ENCODE data around the gene AHRR. TPM values are rescaled to one million over a fixed set of nuclear protein-coding genes. Genes with fewer than 3 reads are reported as not detected.

Gene AHRR
- total and polyA plus RNA-seq, 2 experiments from 2014 or later, result 0.27 to 1.8 TPM

DNA sequence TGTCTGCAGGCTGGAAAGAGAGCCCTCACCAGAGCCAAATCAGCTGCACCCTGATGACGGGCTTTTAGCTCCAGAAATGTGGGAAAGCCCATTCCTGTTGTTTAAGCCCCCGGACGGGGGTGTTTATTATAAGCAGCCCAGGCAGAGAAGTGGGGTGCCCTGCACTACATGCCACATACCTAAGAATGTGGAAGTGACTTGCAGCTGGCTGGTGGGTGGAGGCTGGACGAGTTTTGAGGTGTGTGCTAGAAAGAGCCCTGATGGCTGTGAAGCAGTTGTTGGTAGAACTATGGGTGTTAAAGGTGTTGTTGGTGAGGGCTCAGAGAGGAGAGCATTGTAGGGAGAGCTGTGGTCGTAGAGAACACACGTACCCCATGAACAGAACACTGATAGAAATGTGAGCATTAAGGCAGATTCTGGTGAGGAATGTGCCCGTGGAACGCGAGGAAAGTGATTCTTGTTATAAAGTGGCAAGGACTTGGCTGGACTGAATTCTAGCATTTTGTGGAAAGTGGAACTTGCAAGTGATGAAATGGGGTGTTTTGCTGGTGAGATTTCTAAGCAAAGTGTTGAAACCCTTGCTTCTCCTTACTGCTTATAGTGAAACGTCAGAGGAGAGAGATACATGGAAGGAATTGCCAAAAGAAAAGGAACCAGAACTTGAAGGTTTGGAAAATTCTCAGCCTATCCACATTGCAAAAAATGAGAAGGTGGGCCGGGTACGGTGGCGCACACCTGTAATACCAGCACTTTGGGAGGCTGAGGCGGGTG, 38.9 kb downstream of the AHRR start:
- Mint-ChIP-seq H3K27ac (no peak overlapping the region), H3K9me3 (no peaks in the 10 kb centered on the region; the same call in 1 of the 3 replicates), H3K36me3 (ENCODE audit: low read depth) (no peaks in the 10 kb centered on the region; the same call in 2 of the 3 replicates), H3K27me3 (ENCODE audit: insufficient read depth, low read depth, poor library complexity) (peaks cover 7% of the 10 kb centered on the region), H3K4me3 (no peak overlapping the region), H3K4me1 (no peaks in the 10 kb centered on the region; the same call in 2 of the 3 replicates)
- H3K9me2 ChIP-seq (ENCODE audit: insufficient read depth), result no peaks in the 10 kb centered on the region
- no peaks in the 10 kb centered on the region for H3K36me3 ChIP-seq (ENCODE audit: insufficient read depth)
- H4K20me1 ChIP-seq (replicated peaks; ENCODE audit: insufficient read depth), result no peaks in the 10 kb centered on the region
- no peak for TF ChIP-seq ZNF331 (CRISPR knock-in tag; IDR thresholded peaks at IDR 0.05; ENCODE audit: low read depth)
- TF ChIP-seq JUNB (IDR thresholded peaks at IDR 0.05; ENCODE audit: unreplicated experiment), result no peak
- no peak for TF ChIP-seq CTCF (conservative IDR thresholded peaks at IDR 0.05; ENCODE audit: low read depth in 2 of 2)
- TF ChIP-seq, protein P1, sequence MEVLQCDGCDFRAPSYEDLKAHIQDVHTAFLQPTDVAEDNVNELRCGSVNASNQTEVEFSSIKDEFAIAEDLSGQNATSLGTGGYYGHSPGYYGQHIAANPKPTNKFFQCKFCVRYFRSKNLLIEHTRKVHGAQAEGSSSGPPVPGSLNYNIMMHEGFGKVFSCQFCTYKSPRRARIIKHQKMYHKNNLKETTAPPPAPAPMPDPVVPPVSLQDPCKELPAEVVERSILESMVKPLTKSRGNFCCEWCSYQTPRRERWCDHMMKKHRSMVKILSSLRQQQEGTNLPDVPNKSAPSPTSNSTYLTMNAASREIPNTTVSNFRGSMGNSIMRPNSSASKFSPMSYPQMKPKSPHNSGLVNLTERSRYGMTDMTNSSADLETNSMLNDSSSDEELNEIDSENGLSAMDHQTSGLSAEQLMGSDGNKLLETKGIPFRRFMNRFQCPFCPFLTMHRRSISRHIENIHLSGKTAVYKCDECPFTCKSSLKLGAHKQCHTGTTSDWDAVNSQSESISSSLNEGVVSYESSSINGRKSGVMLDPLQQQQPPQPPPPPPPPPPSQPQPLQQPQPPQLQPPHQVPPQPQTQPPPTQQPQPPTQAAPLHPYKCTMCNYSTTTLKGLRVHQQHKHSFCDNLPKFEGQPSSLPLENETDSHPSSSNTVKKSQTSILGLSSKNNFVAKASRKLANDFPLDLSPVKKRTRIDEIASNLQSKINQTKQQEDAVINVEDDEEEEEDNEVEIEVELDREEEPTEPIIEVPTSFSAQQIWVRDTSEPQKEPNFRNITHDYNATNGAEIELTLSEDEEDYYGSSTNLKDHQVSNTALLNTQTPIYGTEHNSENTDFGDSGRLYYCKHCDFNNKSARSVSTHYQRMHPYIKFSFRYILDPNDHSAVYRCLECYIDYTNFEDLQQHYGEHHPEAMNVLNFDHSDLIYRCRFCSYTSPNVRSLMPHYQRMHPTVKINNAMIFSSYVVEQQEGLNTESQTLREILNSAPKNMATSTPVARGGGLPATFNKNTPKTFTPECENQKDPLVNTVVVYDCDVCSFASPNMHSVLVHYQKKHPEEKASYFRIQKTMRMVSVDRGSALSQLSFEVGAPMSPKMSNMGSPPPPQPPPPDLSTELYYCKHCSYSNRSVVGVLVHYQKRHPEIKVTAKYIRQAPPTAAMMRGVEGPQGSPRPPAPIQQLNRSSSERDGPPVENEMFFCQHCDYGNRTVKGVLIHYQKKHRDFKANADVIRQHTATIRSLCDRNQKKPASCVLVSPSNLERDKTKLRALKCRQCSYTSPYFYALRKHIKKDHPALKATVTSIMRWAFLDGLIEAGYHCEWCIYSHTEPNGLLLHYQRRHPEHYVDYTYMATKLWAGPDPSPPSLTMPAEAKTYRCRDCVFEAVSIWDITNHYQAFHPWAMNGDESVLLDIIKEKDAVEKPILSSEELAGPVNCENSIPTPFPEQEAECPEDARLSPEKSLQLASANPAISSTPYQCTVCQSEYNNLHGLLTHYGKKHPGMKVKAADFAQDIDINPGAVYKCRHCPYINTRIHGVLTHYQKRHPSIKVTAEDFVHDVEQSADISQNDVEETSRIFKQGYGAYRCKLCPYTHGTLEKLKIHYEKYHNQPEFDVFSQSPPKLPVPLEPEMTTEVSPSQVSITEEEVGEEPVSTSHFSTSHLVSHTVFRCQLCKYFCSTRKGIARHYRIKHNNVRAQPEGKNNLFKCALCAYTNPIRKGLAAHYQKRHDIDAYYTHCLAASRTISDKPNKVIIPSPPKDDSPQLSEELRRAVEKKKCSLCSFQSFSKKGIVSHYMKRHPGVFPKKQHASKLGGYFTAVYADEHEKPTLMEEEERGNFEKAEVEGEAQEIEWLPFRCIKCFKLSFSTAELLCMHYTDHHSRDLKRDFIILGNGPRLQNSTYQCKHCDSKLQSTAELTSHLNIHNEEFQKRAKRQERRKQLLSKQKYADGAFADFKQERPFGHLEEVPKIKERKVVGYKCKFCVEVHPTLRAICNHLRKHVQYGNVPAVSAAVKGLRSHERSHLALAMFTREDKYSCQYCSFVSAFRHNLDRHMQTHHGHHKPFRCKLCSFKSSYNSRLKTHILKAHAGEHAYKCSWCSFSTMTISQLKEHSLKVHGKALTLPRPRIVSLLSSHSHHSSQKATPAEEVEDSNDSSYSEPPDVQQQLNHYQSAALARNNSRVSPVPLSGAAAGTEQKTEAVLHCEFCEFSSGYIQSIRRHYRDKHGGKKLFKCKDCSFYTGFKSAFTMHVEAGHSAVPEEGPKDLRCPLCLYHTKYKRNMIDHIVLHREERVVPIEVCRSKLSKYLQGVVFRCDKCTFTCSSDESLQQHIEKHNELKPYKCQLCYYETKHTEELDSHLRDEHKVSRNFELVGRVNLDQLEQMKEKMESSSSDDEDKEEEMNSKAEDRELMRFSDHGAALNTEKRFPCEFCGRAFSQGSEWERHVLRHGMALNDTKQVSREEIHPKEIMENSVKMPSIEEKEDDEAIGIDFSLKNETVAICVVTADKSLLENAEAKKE (CRISPR knock-in tag; IDR thresholded peaks at IDR 0.05), result no peak
- TF ChIP-seq ETS1 (IDR thresholded peaks at IDR 0.05), result no peak
- TF ChIP-seq NANOG (IDR thresholded peaks at IDR 0.05; ENCODE audit: borderline replicate concordance), result no peak
- TF ChIP-seq, protein P2, sequence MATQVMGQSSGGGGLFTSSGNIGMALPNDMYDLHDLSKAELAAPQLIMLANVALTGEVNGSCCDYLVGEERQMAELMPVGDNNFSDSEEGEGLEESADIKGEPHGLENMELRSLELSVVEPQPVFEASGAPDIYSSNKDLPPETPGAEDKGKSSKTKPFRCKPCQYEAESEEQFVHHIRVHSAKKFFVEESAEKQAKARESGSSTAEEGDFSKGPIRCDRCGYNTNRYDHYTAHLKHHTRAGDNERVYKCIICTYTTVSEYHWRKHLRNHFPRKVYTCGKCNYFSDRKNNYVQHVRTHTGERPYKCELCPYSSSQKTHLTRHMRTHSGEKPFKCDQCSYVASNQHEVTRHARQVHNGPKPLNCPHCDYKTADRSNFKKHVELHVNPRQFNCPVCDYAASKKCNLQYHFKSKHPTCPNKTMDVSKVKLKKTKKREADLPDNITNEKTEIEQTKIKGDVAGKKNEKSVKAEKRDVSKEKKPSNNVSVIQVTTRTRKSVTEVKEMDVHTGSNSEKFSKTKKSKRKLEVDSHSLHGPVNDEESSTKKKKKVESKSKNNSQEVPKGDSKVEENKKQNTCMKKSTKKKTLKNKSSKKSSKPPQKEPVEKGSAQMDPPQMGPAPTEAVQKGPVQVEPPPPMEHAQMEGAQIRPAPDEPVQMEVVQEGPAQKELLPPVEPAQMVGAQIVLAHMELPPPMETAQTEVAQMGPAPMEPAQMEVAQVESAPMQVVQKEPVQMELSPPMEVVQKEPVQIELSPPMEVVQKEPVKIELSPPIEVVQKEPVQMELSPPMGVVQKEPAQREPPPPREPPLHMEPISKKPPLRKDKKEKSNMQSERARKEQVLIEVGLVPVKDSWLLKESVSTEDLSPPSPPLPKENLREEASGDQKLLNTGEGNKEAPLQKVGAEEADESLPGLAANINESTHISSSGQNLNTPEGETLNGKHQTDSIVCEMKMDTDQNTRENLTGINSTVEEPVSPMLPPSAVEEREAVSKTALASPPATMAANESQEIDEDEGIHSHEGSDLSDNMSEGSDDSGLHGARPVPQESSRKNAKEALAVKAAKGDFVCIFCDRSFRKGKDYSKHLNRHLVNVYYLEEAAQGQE (IDR thresholded peaks at IDR 0.05; ENCODE audit: unreplicated experiment), result no peak
- TF ChIP-seq EZH2phosphoT487 (IDR thresholded peaks at IDR 0.05; ENCODE audit: unreplicated experiment), result no peak
- no peak for TF ChIP-seq STAT1 (IDR thresholded peaks at IDR 0.05; ENCODE audit: unreplicated experiment)
- TF ChIP-seq ZNF114 (CRISPR knock-in tag; IDR thresholded peaks at IDR 0.05), result no peak
- TF ChIP-seq CREB1 (CRISPR knock-in tag; IDR thresholded peaks at IDR 0.05; ENCODE audit: low read depth), result no peak
- no peak for TF ChIP-seq EZH2 (IDR thresholded peaks at IDR 0.05; ENCODE audit: low read depth, unreplicated experiment)
- no peak for TF ChIP-seq POLR2AphosphoS5 (IDR thresholded peaks at IDR 0.05; ENCODE audit: low read depth)
- no peak overlapping the region for H3K4me3 ChIP-seq
- no peak overlapping the region for H3K4me2 ChIP-seq
- no peak overlapping the region for H3K27ac ChIP-seq (ENCODE audit: low read depth)
- ATAC-seq (no peak), DNase-seq (ENCODE audit: low spot score) (no peak)
- no peaks in the 10 kb centered on the region for H3K79me2 ChIP-seq (replicated peaks; ENCODE audit: insufficient read depth)
- H2AFZ ChIP-seq, result no peak overlapping the region
- H3F3A ChIP-seq (replicated peaks; ENCODE audit: low read depth), result no peaks in the 10 kb centered on the region
- H3K27me3 ChIP-seq (ENCODE audit: insufficient read depth), result no peaks in the 10 kb centered on the region
- no peaks in the 10 kb centered on the region for H3K4me1 ChIP-seq (ENCODE audit: insufficient read depth)
